ENCODE results near the gene PPT1.
"Not testable (repeated sequence)": the region's sequence is repeated elsewhere in the genome, so short reads cannot be mapped to it uniquely, and the experiment has no call there.

Gene PPT1

GRCh38 chr1:40092706-40093639 lies 4.1 kb downstream of the PPT1 start:
- no peak for DNase-seq (ENCODE audit: insufficient read length, low spot score)
- FAIRE-seq = no peak

DNA sequence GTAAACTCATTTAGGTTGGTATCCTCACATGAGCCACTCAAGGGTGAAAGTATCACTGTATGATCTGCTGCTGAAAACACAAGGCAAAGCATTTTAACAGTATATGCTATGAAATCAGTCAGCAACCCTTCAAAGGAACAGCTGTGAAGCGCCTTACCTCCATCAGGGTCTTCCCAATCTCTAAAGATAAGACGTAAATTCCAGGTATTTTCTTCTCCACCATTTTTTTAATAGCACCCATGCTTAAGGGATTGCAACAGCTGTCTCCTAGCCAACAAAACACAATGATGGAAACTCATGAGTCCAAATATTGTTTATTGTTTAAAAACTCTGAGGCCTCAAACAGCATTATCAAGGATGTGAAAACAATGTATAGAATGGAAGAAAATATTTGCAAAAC lies 4.8 kb downstream of the PPT1 start:
- FAIRE-seq (no peak), DNase-seq (ENCODE audit: insufficient read length, low spot score) (no peak)

- DNase-seq (ENCODE audit: insufficient read length, low spot score) (peak; percentile 11), FAIRE-seq (no peak)
These were observed 6.2 kb downstream of the PPT1 start for GRCh38 chr1:40090652-40091355.

- FAIRE-seq; DNase-seq (ENCODE audit: insufficient read length, low spot score): not testable (repeated sequence)
These were observed 12.3 kb downstream of the PPT1 start for GRCh38 chr1:40084750-40085149.

DNA sequence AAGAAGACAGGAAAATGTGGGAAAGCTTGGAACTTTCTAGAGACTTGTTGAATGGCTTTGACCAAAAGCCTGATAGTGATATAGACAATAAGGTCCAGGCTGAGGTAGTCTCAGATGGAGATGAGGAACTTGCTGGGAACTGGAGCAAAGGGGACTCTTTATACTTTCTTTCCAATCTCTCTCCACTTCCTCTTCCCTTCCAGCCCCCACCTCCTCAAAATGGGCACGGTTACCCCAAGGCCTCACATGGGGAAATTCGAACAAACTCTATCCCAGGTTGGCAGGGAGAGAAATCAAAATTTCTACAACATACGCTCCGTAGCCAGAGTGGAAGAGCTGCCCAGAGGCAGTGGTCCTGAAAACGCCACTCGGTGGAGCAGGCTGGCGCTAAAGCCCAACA lies 15.2 kb downstream of the PPT1 start:
- DNase-seq (ENCODE audit: insufficient read length, low spot score) (no peak), FAIRE-seq (no peak)

DNA sequence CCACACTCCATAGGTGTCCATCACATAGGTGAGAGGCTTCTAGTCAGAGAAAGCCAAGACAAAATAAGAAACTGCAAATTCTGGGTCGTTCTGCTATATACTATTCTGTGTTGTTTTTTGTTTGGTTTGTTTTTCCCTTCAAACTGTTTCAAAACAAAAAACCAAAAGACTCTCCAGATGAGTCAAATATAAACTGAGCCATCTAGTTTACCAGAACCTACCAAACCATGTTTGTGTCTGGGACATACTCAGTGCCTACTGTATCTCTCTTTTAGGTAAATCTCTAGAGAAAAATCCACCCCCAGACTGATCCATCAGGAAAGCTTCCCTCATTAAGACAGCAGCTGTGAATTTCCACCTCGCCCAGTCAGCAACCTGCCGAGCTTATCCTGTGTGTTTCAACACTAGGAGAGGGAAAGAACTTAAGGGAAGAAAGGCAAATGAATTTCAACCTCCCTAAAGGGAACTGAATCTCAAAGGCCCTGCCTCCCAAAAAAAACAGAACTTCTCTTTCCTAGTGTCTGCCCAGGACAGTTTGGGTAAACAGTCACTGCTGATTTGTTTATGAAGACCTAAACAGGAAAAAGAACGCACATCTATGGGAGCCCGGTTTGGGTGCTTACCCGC lies 17.2 kb downstream of the PPT1 start:
- DNase-seq (ENCODE audit: insufficient read length, low spot score) (no peak), FAIRE-seq (no peak)

DNA sequence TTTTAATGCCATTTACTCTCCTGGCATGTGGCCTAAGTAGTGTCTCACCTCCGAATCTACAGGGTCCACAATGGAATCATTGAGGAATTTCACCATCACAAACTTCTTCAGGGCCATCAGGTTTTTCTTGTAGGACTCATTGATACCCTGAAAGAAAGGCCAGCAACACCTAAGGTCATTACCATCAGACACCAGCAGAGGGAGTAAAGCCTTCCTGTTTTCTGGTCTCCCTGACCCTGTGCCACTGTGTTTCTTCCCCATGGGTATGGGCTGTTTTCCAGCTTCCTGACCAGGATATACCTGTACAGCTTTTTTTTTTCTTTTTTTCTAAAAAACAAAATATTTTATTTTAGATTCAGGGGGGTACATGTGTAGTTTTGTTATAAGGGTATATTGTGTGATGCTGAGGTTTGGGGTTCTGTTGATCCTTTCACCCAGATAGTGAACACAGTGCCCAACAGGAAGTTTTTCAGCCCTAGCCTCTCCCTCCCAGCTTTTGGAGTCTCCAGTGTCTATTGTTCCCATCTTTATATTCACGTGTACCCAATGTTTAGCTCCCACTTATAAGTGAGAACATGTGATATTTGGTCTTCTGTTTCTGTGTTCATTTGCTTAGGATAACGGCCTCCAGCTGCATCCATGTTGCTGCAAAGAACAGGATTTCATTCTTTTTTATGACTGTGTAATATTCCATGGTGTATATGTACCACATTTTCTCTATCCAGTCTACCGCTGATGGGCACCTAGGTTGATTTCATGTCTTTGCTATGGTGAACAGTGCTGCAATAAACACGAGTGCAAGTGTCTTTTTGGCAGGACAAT lies 18.3 kb downstream of the PPT1 start:
- FAIRE-seq (no peak), DNase-seq (ENCODE audit: insufficient read length, low spot score) (peak; percentile 55)

DNA sequence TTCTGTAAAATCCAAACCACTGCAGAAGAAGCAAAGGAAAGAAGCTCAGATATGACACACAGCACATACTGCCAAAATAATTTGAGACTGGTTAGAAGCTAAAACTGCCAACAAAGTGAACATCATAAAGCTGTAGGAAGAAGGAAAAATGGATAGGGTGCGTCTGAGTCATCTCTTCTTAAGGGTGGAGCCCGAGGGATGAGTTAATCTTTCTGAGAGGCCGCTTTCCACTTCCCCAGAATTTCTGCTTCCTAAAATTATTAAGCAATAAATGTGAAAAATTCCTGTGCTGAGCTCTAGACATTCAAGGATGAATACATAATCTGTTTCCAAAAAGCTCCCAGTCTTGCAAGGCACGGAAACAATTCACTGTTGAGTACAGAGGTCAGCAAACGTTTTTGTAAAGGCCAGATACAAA lies 20.1 kb downstream of the PPT1 start:
- DNase-seq (ENCODE audit: insufficient read length, low spot score) (no peak), FAIRE-seq (no peak)

- DNase-seq (ENCODE audit: insufficient read length, low spot score) = no peak
- no peak for FAIRE-seq
These were observed 21.8 kb downstream of the PPT1 start for GRCh38 chr1:40075266-40075665.

DNA sequence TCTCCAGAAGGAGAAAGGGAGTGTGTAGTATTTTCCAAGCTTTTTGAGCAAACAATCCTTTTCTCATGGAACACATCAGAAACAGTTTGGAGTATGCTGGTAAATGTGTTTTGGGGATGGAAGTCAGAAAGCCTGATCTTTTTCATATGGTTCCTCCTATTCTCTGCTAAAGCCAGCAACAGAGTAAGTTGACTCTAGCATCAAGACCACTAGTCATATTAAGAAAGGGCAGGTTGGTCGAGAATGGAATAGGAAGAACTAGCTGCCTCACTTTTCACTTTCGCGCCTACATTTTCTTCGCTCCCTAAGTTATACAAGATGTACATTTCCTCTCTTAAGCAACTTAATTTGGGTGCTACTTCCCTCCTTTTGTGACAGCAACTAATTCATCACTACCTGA lies 24.0 kb downstream of the PPT1 start:
- FAIRE-seq (no peak), DNase-seq (ENCODE audit: insufficient read length, low spot score) (no peak)

DNA sequence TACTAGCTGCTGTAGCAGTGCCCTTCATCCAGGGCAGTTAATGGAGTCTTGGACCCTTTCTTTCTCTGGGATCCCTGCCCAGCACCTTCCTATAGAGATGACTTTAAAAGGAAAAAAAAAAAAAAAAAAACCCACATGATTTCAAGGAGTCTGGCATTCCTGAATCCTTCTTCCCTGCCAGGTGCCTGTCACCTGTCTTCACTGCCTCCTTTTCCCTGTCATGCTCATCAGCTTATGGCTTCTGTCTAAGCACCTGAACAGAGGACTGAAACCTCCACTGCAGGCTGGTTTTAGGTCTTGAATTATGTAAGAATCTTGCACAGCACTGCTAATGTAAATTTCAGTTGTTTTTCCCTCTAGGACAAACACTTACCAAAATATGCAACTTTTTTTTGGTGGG lies 24.9 kb downstream of the PPT1 start:
- no peak for FAIRE-seq
- no peak for DNase-seq (ENCODE audit: insufficient read length, low spot score)

DNA sequence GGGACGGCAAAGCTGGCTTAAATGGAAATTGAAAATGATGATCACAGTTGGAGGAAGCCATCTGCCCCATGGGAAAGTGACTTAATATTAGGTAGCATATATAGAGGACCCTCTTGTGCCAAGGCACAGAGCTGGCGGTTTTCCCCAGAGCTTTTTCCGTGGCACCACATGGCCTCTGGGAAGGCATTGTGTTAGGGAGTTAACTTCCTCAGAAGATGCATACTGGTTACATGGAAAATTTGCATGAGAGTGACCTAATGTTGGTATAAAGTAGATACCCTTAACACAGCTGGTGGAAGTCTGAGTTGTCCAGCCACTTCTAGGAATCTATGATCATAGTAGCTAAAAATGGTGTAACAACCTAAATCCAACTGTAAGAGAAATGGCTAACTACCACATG lies 29.2 kb downstream of the PPT1 start:
- FAIRE-seq (no peak), DNase-seq (ENCODE audit: insufficient read length, low spot score) (no peak)

DNA sequence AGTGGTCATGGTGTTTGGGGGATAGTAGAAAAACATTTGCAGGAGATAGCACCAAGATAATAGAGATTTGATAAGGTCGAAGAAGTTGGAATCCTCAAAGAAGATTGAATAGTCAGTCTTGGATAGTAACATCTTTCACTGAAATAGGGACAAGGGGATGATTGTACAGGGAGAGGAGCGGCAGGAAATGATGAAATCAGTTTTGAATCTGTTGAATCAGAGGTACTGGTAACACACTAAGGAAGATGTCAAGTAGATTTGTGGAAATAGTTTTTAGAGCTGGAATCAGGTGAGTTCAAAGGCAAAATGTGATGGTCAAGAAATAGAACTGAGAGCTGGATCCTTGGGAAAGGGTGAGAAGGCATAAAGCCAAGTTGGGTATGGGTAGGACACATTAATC lies 30.0 kb downstream of the PPT1 start:
- DNase-seq (ENCODE audit: insufficient read length, low spot score) (no peak), FAIRE-seq (no peak)

- DNase-seq (ENCODE audit: insufficient read length, low spot score) = no peak
- no peak for FAIRE-seq
These were observed 32.1 kb downstream of the PPT1 start for GRCh38 chr1:40064797-40065499.

DNA sequence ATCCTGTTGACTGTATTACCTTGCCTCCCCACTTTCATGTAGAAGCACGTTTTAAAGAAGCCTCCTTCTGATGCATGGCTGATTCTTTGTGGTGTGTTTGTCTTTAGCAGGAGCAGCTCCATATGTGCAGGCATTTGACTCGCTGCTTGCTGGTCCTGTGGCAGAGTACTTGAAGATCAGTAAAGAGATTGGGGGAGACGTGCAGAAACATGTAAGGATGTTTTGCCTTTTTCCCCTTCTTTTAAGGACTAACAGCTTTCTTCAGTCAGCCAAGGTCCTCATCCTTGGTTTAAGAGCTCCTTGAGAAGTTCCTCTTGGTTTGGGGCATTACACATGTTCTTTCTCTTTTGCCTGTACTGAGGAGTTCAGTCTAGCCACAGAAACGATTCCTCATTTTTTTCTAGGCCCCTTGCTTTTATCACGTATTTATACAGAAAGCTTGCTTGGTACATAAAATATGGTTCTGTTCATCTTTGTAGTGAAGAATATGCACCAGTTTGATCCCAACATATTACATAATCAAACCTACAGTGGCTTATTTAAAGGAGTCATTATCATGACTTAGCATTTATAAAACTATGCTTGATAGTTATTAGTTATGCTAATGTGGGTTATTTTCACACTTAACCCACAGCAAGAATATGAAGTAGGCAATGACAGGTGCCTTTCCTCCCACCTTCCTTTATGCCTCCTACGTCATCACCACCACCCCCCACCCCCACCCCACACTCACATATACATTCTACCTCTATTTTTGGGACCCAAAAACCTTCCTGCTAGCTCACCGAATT lies 36.9 kb downstream of the PPT1 start:
- FAIRE-seq (no peak), DNase-seq (ENCODE audit: insufficient read length, low spot score) (no peak)

DNA sequence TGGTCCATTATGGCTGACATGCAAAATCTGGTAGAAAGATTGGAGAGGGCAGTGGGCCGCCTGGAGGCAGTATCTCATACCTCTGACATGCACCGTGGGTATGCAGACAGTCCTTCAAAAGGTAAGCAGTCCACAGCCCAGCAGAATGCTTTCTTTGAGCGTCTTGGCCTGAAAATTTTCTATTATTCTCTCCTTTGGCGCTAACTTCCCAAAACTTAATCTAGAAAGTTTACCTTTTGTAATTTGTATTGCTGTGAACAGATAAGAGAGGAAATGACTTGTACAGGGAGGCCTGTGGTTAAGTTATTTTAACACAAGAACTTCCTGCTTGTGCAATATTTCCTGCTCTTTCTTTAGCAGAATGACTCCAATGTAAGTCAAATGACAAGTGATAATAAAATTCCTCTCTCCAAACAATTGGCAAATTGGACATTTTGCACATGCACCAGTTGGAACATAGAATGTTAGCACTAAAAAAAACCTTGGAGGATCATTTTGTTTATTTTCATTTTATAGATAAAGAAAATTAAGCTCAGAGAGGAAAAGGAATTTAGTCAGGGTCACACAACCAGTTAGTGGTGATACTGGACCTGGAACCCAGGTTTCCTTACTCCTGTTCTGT lies 37.6 kb downstream of the PPT1 start:
- no peak for DNase-seq (ENCODE audit: insufficient read length, low spot score)

DNA sequence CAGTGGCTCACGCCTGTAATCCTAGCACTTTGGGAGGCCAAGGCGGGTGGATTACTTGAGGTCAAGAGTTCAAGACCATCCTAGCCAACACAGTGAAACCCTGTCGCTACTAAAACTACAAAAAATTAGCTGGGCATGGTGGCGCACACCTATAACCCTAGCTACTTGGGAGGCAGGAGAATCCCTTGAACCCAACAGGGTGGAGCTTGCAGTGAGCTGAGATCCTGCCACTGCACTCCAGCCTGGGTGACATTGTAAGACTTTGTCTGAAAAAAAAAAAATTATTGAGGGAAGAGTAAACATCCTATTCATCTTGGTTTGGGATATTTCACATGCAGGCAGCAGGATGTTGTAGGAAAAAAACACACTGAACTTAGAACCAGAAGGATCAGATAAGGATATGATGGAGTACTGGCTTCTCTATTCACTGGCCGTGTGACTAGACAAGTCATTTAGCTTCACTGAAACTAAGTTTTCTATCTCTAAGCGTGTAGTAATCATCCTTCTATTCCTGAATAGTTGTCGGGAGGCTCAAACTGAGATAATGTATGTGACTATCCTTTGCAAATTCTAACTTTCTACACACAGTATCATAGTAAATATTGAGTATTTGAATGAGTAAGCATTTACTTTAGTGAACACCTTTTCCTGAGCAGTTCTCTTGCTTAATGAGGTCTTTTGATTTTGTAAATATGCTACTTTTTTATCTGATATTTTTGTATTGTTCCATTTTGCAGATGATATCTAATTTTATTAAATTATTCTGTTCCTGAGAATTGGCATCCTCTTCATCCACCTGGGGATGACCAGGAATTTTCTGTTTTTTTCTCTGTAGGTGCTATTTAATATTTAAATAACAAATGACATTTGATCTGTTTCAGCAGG lies 38.4 kb downstream of the PPT1 start:
- DNase-seq (ENCODE audit: insufficient read length, low spot score) (no peak), FAIRE-seq (no peak)

More for the DNA sequence above, 37.6 kb downstream of the PPT1 start:
- no peak for FAIRE-seq

DNA sequence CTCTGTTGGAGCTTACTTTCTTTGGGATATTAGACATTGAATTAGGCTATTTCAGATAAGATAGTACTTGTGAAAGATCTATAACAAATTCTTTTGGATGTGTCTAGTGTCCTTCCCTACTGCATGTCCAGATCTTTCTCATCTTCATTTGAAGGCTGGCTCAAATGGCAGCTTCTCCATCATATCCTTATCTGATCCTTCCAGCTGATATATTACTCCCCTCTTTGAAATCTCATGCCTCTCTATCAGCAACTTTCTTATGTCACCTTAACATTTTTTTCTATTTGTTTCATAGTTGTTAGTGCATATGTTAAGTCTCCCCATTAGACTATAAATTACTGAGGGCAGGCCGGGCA lies 39.0 kb downstream of the PPT1 start:
- FAIRE-seq (no peak), DNase-seq (ENCODE audit: insufficient read length, low spot score) (no peak)
